WTC11 (cell line): Measurements from ENCODE around the gene MGRN1. TPM values are rescaled to one million over a fixed set of nuclear protein-coding genes. Genes with fewer than 3 reads are reported as not detected.

Source experiments
- ATAC-seq: fragments of 200-7000 bp; cut with Tn5 transposase; 2 replicates; pipeline ENCODE4 v1.10.0; 2021; ENCODE audit warnings: mild to moderate bottlenecking, moderate library complexity
- CTCF ChIA-PET: fragments of 300-600 bp; sonication (Branson Sonifier 250); formaldehyde crosslinking; loops from one replicate; lab custom pipeline; 2021; ENCODE audit warnings: antibody characterized with exemption; lab: Charles Lee
- POLR2A ChIA-PET: fragments of 350-600 bp; sonication (Branson Sonifier 250); formaldehyde crosslinking; loops from one replicate; lab custom pipeline; 2021; ENCODE audit warnings: antibody characterized with exemption; lab: Charles Lee
- DNase-seq: peaks from one replicate; pipeline ENCODE4 v3.0.0; 2021; ENCODE audit warnings: low spot score
- H3K27ac Mint-ChIP-seq: 2 replicates; pipeline ENCODE4 v1.8.0; 2021; ENCODE audit warnings: mixed read lengths
- H3K27me3 Mint-ChIP-seq: 2 replicates; pipeline ENCODE4 v1.8.0; 2021; ENCODE audit warnings: low read depth, mild to moderate bottlenecking, moderate library complexity, mixed read lengths
- H3K36me3 Mint-ChIP-seq: 2 replicates; pipeline ENCODE4 v1.8.0; 2021; ENCODE audit warnings: mixed read lengths
- H3K4me1 Mint-ChIP-seq: 2 replicates; pipeline ENCODE4 v1.8.0; 2022; ENCODE audit warnings: mixed read lengths
- H3K4me3 Mint-ChIP-seq: 2 replicates; pipeline ENCODE4 v1.8.0; 2021; ENCODE audit warnings: mild to moderate bottlenecking, moderate library complexity, mixed read lengths
- H3K9me3 Mint-ChIP-seq: 2 replicates; pipeline ENCODE4 v1.8.0; 2021; ENCODE audit warnings: mixed read lengths
- EMX1 ChIP-seq: fragments of 250-450 bp; sonication (Bioruptor Pico); IDR thresholded peaks from 2 replicates; pipeline ENCODE4 v1.8.0; 2021; ENCODE audit warnings: mild to moderate bottlenecking
- IRF2 ChIP-seq: sonication (generic); formaldehyde crosslinking; IDR thresholded peaks from 2 replicates; pipeline ENCODE4 v1.8.0; 2022; ENCODE audit warnings: low read depth, missing genetic modification reagents, borderline replicate concordance
- MYBL2 ChIP-seq: sonication (generic); formaldehyde crosslinking; IDR thresholded peaks from 2 replicates; pipeline ENCODE4 v1.8.1; 2023; ENCODE audit warnings: mild to moderate bottlenecking, moderate library complexity, missing genetic modification reagents
- NR1H2 ChIP-seq: sonication (generic); formaldehyde crosslinking; IDR thresholded peaks from 2 replicates; pipeline ENCODE4 v1.9.0; 2021; ENCODE audit warnings: mild to moderate bottlenecking, moderate library complexity, missing genetic modification reagents
- SMAD3 ChIP-seq: sonication (generic); formaldehyde crosslinking; IDR thresholded peaks from 2 replicates; pipeline ENCODE4 v1.8.0; 2022; ENCODE audit warnings: missing genetic modification reagents, mild to moderate bottlenecking, borderline replicate concordance
- SOX15 ChIP-seq: fragments of 250-450 bp; sonication (Bioruptor Pico); IDR thresholded peaks from 2 replicates; pipeline ENCODE4 v1.9.0; 2021; ENCODE audit warnings: mild to moderate bottlenecking
- ZNF232 ChIP-seq: sonication (generic); formaldehyde crosslinking; IDR thresholded peaks from 2 replicates; pipeline ENCODE4 v1.8.0; 2022; ENCODE audit warnings: mild to moderate bottlenecking, missing genetic modification reagents
- ZNF263 ChIP-seq: sonication (generic); formaldehyde crosslinking; IDR thresholded peaks from 2 replicates; pipeline ENCODE4 v1.8.1; 2022; ENCODE audit warnings: low read depth, mild to moderate bottlenecking, moderate library complexity, missing genetic modification reagents
- ZNF317 ChIP-seq: sonication (generic); formaldehyde crosslinking; IDR thresholded peaks from 2 replicates; pipeline ENCODE4 v1.8.1; 2023; ENCODE audit warnings: low read depth, mild to moderate bottlenecking, moderate library complexity, missing genetic modification reagents, borderline replicate concordance
- total RNA-seq: library from RNA; stranded (reverse); gene quantifications from 3 replicates; pipeline ENCODE4 v1.2.3, GENCODE V29; 2021
- TF ChIP-seq, protein P1 (sequence below): sonication (generic); formaldehyde crosslinking; conservative IDR thresholded peaks from 2 replicates; pipeline ENCODE4 v1.8.1; 2022; ENCODE audit warnings: mild to moderate bottlenecking, missing genetic modification reagents
- TF ChIP-seq, protein P2 (sequence below): sonication (generic); formaldehyde crosslinking; IDR thresholded peaks from 2 replicates; pipeline ENCODE4 v1.8.1; 2023; ENCODE audit warnings: mild to moderate bottlenecking, missing genetic modification reagents, borderline replicate concordance
- TF ChIP-seq, protein P3 (sequence below): sonication (generic); formaldehyde crosslinking; IDR thresholded peaks from 2 replicates; pipeline ENCODE4 v1.8.0; 2022; ENCODE audit warnings: mild to moderate bottlenecking, missing genetic modification reagents
- TF ChIP-seq, protein P4 (sequence below): fragments of 250-450 bp; sonication (Bioruptor Pico); conservative IDR thresholded peaks from 2 replicates; pipeline ENCODE4 v1.9.0; 2021; ENCODE audit warnings: mild to moderate bottlenecking

Gene MGRN1
- total RNA-seq, 1 experiment from 2014 or later = 88.8 TPM

DNA sequence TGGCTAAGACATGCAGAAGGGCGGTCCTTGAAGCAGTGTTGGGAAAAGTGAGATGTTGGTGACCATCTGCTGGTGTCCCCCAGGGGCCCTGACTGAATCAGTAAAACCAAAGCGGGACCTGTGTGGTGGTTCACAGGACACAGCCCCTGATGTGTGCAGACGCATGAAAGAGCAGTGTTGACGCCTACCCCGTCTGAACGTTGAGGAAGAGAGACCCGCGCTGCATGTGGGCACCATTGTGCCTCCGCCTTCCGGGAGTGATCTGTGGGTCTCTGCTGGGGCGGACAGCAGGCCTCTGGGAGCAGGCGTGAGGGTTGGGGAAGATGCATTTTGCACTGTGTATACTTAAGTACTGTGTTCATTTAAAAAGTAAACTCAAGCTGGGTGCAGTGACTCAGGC, 31.6 kb downstream of the MGRN1 start (continued):
- TF ChIP-seq ZNF317 (CRISPR knock-in tag) (no peak), IRF2 (CRISPR knock-in tag) (no peak)
- TF ChIP-seq, protein P1, sequence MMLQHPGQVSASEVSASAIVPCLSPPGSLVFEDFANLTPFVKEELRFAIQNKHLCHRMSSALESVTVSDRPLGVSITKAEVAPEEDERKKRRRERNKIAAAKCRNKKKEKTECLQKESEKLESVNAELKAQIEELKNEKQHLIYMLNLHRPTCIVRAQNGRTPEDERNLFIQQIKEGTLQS = no peak

DNA sequence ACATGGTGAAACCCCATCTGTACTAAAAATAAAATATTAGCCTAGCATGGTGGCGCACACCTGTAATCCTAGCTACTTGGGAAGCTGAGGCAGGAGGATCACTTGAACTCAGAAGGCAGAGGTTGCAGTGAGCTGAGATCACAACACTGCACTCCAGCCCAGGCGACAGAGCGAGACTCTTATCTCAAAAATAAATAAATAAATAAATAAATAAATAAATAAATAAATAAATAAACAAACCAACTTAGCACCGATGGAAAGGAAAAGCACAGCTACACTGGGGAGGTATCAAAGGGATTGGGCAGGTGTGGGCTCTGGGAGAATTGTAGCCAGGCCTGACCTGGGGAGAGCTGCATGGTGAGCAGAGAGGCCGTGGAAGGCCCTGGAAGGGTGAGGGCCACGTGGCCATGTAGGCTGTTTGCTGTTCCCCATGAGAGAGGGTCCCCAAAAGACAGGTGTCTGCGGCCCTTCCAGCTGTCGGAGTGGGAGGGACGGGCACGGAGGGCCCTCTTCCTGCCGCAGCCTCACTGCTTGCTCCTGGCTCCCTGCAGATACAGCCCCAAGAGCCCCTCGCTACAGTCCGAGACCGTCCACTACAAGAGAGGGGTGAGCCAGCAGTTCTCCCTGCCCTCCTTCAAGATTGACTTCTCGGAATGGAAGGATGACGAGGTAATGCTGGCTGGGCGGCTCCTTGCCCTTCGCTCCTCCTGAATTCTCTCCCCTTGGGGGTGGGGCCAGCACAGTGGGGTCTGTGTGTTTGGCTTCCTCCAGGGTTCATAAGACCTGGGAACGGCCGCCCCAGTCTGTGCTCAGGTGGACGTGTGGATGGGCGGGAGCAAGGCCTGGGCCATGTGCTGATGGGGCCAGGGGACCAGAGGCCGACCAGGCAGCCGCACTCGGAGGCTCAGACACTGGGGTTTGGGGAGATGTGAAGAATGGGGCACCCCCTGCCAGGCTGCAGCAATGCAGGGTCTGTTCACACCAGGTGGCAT, 32.4 kb downstream of the MGRN1 start:
- TF ChIP-seq MYBL2 (CRISPR knock-in tag) (no peak), SMAD3 (CRISPR knock-in tag) (no peak), NR1H2 (CRISPR knock-in tag) (no peak), EMX1 (no peak), ZNF263 (no peak), ZNF232 (no peak), SOX15 (CRISPR knock-in tag) (no peak)
- TF ChIP-seq, protein P2, sequence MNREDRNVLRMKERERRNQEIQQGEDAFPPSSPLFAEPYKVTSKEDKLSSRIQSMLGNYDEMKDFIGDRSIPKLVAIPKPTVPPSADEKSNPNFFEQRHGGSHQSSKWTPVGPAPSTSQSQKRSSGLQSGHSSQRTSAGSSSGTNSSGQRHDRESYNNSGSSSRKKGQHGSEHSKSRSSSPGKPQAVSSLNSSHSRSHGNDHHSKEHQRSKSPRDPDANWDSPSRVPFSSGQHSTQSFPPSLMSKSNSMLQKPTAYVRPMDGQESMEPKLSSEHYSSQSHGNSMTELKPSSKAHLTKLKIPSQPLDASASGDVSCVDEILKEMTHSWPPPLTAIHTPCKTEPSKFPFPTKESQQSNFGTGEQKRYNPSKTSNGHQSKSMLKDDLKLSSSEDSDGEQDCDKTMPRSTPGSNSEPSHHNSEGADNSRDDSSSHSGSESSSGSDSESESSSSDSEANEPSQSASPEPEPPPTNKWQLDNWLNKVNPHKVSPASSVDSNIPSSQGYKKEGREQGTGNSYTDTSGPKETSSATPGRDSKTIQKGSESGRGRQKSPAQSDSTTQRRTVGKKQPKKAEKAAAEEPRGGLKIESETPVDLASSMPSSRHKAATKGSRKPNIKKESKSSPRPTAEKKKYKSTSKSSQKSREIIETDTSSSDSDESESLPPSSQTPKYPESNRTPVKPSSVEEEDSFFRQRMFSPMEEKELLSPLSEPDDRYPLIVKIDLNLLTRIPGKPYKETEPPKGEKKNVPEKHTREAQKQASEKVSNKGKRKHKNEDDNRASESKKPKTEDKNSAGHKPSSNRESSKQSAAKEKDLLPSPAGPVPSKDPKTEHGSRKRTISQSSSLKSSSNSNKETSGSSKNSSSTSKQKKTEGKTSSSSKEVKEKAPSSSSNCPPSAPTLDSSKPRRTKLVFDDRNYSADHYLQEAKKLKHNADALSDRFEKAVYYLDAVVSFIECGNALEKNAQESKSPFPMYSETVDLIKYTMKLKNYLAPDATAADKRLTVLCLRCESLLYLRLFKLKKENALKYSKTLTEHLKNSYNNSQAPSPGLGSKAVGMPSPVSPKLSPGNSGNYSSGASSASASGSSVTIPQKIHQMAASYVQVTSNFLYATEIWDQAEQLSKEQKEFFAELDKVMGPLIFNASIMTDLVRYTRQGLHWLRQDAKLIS = no peak
- TF ChIP-seq, protein P3, sequence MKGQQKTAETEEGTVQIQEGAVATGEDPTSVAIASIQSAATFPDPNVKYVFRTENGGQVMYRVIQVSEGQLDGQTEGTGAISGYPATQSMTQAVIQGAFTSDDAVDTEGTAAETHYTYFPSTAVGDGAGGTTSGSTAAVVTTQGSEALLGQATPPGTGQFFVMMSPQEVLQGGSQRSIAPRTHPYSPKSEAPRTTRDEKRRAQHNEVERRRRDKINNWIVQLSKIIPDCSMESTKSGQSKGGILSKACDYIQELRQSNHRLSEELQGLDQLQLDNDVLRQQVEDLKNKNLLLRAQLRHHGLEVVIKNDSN = no peak
- TF ChIP-seq, protein P4, sequence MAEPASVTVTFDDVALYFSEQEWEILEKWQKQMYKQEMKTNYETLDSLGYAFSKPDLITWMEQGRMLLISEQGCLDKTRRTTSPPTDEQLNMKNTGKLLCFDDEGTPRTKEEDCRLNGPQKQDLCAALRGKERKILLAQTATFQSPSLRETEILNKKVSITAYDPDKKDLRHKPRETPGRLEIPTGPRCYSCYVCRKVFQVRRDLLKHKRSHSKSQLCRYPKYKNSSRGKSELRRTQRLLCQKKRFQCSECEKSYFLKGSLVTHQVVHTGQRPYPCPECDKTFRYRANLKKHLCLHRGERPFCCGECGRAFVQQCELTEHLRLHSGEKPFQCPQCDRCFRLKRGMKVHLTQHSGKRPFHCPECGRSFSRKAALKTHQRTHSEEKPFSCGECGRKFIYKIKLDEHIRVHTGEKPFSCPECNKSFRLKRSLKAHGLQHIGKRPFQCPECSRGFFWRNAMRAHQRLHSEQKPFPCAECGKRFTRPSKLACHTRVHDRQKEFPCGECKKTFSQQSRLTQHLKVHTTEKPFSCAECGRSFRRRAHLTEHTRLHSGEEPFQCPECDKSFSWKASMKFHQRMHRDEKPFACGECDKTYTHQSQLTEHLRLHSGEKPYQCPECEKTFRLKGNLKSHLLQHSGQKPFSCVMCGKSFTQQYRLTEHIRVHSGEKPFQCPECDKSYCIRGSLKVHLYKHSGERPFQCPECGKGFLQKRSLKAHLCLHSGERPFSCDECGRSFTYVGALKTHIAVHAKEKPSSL (CRISPR knock-in tag) = no peak
- Mint-ChIP-seq H3K27ac (no peak overlapping the region), H3K4me1 (no peaks in the 10 kb centered on the region), H3K36me3 (peaks cover 19% of the 10 kb centered on the region; the same call in 1 of the 2 replicates), H3K9me3 (no peaks in the 10 kb centered on the region), H3K27me3 (no peaks in the 10 kb centered on the region), H3K4me3 (no peak overlapping the region)
- CTCF ChIA-PET = interaction anchor here (0.7 to 1.1 kb wide), 2 partner anchors 13 to 26 kb away, joined by 3 read pairs; no protein-coding TSS in a partner anchor
- ATAC-seq = peak; percentile 29; the same call in 1 of the 2 replicates
- POLR2A ChIA-PET = no interaction called here
- DNase-seq = no peak
